ENCODE data around the gene AKAP1.

AKAP1 gene

DNA sequence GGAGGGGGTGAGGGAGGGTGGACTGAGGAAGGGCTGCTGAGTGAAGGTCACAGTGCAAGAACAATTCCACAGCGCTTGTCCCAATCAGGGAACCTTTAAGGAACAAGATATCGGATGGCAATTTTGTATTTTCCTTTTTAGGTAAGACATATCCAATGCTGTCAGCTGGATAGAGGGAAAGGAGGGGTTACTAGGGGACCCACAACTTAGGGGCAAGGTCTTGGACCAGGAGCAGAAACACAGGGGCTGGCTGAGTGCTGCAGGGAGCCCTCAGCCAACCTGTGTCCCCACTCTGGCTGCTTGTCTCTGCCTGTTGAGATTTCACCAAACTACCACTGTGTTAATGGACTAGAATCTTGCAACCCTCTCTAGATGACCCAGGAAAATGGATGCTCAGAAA is 47.6 kb downstream of the AKAP1 start:
- no peak for DNase-seq

DNA sequence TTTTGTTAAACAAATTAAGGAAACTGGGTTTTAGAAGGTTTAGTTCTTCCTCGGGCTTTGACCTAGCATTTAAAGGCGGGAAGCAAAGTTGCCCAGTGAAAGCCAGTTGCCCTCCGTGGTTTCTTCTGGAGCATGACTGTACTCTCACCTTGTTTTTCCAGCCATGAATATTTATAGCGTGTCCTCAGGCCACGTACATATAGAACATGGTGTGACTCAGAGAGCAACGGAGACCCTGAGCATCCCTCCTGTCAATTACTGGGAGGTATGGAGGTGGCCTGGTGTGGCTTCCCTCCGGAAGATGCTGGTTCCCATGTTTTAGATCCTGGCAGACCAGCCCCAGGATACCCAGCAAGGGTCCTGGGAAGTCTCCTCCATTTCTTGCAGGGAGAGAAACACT is 48.4 kb downstream of the AKAP1 start:
- DNase-seq = no peak

DNA sequence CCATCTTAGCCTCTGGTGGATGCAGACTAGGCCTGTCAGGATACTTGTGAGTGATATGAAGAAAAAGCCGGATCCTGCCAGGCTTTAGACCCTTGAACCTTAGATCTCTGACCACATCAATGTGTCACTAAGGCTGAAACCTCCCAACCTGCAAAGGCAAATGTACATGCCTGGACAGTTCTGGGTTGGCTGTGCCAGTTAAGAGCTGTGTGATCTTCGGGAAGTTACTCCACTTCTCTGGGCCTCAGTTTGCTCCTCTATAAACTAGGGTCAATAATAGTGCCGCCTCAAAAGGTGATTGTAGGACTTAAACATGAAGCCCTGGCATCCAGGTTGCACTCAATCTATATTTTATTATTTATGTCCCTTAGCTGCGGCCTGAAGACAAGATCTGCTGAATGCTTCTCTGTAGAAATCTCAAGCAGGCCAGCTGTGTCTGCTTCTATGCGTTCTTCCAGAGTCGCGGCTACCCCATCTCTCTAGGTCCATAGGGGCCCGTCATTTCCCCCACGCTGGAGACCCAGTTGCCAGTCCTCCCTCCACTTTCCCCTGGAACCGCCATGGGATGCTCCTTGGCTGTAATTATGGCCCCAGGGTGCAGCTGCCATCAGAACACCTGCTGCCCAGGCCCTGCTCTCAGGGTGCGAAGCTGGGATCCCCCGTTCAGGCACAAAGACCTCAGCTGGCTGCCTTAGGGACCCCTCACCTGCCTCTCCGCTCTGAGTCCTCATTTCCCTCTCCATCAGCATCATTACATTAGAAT is 50.2 kb downstream of the AKAP1 start:
- DNase-seq = no peak

DNA sequence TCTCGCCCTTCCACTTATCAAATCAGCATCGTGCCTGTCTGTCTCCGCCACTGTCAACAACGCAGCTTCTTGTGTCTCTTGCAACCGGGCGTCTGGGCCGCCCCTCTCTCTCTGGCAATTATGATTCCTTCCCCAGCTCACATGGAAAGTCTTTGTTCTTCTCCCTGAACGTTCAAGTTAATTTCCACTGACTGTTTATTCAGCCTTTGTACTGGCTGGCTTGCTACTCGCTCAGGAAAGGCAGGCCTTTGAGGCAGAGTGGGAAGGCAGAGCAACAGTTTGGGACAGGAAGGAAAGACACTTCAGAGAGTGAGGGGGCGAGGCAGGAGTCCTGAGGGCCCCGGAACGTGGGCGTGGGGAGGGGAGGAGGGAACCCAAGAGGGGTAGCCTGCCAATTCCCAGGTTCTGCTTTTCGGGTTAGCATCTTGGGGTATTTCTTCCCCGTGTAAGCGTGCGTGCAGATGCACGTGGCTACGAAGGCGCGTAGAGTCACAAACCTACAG is 50.8 kb downstream of the AKAP1 start:
- DNase-seq = no peak

DNA sequence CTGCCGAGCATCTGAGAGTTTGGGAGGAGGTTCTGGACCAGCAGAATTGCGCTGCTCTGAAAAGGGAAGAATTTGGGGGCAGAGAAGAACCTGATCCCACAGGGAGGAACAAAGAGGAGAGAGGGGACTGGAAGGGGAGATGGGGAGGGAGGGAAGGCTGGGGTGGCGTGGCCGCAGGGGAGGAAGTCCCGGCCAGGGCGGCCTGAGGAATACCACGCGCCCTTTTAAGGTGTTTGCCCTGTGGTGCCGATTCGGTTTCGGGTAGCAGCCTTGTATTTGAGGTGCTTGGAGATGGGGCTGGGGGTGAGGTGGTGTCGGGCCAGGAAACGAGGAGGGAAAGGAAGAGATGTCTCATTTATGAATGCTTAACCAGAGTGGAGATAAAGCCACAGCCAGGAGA is 51.3 kb downstream of the AKAP1 start:
- DNase-seq = no peak

DNA sequence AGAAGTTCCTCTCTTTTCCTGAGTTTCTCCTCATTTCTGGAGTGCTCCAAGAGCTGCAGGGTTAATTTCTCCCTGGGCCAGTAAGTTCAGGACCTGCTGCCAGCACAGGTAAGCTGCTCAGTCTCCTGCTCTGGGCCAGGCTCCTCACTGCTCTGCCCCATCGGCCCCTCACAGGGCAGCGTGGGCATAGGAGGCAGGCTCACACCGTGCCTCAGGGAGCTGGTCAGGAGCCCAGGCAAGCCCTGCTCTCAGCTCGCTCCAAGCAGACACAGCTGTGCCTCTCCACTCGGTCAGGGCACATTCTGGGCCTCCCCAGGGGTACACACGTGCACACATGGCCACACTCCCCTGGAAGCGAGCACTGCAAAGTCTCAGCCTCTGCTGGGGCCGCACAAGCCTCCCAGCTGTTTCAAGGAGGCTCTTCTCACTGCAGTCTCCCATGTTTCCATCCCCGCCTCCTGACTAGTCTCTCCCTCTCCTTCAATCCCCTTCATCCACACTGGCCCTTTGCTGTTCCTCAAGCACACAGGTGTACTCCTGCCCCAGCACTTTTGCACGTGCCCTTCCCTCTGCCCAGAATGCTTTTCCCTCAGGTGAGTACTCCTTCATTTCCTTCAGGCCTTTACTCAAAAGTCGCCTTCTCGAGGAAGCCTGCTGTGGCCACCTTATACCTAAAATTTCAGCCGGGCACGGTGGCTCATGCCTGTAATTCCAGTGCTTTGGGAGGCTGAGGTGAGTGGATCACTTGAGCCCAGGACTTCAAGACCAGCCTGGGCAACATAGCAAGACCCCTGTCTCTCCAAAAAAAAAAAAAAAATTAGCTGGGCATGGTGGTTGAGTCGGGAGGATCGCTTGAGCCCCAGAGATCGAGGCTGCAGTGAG is 53.2 kb downstream of the AKAP1 start:
- no peak for DNase-seq

DNA sequence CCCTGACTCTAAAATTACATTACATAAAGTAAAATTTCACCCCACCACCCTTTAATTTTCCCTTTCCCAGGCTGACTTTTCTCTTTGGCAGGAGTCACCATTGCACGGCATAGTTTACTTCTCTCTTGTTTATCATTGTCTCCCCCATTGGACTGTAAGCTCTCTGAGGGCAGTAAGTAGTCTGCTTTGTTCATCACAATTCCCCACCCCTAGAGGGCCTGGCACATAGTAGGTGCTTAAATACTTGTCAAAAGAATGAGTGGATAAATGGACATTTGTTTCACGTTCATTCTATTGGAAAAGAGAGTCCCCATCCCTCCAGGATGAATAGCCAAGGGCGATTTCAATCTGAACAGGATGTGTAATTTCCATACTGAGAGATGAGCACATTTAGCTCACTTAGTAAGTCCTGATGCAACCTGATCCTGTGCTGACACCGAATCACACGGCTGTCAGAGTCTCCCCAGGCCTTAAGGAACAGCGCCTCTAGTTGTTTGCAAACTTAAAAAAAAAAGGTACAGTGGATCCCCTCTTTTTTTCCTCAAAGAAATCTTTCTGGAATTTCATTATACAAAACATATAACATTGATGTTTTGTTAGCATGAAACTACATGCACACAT is 54.0 kb downstream of the AKAP1 start:
- DNase-seq = no peak

DNA sequence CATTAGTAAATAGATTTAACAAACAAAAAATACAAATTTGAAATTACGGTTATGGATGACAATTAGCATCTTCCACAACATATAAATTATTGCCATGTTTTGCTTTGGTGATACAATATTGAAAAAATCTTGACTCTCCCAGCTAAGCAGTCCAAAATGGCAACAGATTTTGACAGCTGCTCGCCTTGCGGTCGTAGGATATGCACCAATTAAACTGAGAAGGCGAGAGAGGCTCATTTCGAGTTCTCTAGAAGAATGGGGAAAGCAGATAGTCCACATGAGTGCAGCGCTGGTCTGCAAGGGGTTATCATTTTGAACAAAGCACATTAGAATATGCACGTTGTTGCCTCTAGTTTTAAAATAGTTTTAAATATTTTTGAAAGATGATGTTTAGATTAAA is 55.3 kb downstream of the AKAP1 start:
- DNase-seq = no peak

DNA sequence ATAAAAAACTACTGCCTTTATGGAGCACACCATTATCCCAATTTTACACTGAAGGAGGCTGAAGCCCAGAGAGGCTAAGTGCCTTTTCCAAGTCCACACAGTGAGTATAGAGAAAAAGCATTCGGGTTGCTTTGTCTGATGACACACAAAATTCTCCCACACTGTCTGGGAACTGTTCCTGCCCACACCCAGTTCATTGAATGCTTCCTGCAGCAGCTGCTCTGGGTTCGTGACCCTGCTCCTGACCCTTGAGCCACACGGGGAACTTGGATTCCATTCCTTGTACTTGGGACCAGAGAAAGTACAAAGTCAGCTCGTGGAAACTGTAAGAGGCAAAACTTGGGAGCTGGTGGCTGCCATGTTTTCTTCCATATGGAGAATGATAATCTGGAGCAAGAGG is 57.9 kb downstream of the AKAP1 start:
- no peak for DNase-seq

DNA sequence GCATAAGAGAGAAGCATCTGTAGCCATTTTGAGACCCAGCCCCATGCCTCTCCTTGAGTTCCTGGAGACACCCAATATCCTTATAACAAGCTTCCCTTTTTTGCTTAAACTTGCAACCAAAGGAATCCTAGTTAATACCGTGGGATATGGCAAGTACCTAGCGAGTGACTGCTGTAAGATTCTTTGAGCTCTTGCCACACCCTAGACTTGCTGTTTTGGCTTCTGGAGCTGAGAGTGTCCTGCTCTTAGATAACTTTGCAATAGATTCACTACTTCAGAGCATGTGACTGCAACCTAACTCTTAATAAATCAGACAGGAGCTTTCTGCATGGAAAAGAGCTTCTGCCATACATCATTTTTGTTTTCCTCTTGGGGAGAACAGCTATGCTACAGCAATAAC is 58.3 kb downstream of the AKAP1 start:
- DNase-seq = no peak

DNA sequence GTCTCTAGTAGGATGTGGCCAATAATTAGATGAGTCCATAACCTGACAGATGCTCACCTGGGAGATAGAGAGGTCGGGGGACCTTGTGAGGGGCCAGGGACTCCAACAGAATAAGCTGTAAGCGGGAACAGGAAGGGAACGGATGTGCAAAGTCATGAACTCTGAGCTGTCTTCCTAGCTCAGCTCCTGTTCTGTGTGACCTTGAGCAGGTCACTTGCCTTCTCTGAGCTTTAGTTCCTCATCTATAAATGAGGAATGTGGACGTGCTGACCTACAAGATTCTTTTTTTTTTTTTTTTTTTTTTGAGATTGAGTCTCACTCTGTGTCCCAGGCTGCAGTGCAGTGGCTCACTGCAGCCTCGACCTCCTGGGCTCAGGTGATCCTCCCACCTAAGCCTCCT is 58.9 kb downstream of the AKAP1 start:
- no peak for DNase-seq

DNA sequence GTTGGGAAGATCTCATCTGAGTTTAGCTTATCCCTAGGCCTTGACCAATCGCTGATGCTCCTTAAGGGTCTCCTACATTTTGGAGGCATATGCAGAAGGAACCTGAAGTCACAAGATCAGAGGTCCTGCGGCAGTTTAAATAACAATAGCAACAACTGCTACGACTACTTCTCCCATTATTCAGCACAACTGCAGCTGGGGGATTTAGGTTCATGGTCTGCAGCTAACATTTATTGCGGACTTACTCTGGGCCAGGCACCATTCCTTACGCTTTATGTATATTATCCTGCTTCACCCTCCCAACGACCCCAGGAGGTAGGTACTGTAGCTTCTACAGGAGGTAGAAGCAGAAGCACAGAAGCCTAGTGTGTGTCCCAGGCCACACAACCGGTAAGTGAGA is 59.5 kb downstream of the AKAP1 start:
- no peak for DNase-seq

DNA sequence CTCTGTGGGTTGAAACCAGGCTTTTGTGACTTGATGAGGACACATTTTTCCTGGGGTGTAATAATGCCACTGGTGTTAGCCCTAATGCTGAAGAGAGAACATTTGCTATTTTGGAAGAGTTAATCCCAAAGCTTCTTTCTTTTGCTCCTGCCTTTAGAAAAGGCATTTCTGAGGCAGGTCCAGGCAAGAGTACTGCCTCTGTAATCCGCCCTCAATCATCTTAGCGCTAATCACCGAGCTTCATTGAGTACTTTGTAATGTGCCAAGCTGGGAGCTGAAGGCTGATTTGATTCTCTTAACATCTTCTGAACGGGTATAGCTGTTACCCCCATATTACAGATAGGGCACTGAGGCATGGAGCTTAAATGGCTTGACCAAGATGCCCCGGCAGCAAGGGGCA is 60.3 kb downstream of the AKAP1 start:
- DNase-seq = no peak

DNA sequence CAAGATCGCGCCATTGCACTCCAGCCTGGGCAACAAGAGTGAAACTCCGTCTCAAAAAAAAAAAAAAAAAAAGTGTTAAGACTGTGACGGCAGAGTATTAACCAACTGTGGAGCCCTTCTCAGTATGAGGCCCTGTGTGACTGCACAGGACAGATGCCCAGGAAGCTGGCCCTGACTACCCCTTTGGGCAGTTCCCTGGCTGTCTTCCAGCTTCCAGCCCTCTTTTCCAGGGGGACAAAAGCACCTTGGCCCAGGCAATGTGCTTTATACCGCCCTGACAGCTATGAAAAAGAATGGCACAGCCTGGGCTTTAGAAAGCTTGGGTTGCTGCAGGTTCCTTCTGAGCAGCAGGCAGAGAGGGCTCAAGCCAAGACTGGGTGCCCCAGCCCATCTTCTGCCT is 61.2 kb downstream of the AKAP1 start:
- no peak for DNase-seq

DNA sequence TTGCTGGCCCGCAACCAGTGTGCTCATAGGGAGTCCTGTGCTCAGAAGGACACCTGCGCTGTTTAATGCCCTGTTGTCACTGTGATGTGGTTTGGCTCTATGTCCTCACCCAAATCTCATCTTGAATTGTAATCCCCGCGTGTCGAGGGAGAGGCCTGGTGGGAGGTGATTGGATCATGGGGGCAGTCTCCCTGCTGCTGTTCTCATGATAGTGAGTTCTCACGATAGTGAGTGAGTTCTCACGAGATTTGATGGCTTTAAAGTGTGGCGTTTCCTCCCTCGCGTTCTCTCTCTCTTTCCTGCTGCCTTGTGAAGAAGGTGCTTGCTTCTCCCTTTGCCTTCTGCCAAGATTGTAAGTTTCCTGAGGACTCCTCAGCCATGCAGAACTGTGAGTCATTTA is 66.8 kb downstream of the AKAP1 start:
- DNase-seq = no peak

DNA sequence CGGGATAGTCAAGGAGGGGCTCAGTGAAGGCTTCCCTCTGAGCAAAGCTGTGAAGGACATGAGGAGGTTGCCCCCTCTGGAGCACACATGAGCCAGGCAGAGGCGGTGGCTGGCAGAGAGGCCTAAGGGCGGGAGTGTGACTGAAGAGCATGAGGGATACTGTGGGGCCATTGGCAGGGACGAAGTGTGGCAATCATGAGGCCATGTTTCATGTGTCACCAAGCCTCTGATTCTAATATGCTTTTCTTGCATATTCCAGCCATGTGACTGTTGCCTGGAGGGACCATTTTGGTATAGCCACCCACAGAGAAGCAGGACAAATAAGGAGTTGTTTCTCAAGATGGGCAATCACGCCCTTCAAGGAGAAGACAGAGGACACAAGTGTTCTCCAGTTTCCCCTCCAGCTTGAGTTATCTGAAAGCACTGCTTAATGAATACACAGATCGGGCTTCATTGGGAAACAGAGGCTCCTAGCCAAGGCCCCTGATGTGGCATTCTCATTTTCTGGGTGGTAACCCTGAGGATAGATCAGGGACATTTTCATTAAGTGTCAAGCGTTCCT is 68.0 kb downstream of the AKAP1 start:
- DNase-seq = no peak

DNA sequence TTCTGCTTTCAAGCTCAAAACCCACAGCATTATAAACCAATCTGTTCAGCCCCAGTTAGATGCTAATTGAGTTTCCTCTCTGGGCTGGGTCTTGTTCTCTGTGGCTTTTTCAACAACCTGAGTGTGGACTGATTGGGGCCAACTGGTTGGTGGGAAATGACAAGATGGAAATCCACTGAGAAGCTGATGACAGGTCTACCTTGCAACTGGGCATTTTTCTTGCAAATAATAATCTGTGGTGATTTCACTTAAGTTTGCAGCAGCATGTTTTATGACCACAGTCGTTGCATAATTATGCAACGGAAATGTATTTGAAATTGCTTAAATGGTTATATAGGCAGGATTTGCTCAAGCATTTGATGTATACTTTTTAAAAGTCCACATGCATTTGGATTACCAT is 69.9 kb downstream of the AKAP1 start:
- DNase-seq = no peak

DNA sequence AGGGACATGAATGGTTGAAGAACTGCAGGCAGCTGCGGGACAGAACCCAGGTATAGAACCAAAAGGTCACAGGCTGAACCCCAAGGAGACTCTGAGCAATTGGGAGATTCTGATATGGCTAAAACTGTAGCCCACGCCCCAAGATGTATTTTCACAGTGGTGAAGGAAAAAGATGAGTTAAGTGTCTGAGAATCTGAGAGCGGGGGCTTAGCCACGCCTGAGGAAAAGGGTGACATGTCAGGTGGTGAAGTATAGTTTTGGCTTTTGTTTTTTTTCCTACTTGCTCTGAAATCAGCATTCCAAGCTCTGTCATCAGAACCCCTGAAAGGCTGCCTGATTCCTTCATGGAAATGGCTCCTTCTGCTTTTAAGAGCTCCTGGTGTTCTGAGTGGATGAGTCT is 73.3 kb downstream of the AKAP1 start:
- no peak for DNase-seq

DNA sequence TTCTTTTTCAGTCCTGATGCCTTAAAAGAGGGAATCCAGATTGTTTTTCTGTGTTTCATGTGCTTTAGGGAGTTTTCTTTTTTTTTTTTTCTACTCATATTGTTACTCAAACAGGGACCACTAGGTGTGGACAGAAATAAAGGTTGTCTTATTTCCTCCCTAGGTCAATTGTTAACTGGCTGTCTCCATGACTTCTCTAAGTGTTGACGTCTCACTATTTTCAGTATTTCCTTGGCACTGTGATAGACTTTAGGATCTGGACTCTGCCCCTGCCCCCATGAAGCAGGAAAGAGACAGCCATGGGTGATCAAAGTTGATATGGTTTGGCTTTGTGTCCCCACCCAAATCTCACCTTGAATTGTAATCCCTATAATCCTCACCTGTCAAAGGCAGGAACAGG is 73.7 kb downstream of the AKAP1 start:
- no peak for DNase-seq

DNA sequence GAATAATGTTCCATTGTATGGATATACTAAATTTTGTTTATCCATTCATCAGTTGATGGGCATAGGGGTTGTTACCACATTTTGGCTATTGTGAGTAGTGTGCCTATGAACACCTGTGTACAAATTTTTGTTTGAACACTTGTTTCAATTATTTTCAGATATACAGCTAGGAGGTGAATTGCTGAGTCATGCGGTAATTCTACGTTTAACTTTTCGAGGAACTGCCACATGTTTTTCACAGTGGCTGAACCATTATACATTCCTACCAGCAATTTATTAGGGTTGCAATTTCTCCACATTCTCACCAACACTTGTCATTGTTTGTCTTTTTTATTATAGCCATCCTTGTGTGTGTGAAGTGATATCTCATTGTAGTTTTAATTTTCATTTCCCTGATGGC is 75.6 kb downstream of the AKAP1 start:
- DNase-seq = no peak

DNA sequence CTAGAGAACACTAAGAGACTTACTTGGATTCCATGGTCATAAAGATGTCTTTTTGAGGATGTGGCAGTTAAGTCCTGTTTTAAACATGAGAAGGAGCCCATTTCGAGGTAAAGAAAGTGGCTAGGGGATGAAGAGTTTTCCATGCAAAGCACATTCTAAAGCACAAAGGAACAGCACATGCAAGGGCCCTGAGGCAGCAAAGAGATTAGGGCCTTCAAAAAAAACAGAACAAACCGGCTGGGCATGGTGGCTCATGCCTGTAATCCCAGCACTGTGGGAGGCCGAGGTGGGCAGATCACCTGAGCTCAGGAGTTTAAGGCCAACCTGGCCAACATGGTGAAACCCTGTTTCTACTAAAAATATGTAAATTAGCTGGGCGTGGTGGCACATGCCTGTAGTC is 79.8 kb downstream of the AKAP1 start:
- DNase-seq = no peak

DNA sequence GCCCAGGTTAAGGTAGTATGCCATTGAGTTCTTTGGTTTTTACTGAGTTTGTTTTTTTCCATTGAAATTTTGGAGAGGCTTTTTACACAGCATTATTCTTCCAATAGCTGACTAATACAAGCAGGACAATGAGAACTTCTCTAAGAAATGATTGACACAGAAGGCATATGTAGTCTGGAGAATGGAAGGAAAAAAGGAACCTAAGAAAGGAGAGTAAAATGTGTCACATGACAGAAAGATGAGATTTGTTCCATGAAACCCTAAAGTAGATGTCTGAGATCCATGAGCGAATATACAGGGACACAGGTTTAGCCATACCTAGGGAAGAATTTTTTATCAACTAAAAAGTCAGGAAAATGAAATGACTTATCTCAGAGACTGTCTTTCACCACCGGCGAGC is 80.7 kb downstream of the AKAP1 start:
- DNase-seq = no peak

DNA sequence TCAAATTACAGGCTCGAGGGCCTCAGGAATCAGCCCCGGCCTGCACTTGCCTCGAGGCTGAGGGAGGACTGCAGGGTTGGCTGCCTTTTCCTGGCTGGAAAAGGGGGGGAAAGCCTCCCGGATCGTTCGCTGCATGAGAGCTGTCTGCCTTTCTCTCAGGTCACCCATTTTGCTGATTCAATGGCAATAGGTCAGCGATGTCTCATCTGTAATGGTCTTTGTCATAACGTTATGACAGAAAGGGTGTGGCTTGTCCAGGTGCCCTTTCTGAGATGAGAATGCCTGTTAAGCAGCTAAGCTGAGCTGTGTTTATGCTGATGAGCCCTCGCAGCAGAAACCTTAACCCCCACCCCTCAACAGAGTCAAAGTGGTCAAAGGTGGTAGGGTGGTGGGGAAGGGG is 81.8 kb downstream of the AKAP1 start:
- DNase-seq = no peak

DNA sequence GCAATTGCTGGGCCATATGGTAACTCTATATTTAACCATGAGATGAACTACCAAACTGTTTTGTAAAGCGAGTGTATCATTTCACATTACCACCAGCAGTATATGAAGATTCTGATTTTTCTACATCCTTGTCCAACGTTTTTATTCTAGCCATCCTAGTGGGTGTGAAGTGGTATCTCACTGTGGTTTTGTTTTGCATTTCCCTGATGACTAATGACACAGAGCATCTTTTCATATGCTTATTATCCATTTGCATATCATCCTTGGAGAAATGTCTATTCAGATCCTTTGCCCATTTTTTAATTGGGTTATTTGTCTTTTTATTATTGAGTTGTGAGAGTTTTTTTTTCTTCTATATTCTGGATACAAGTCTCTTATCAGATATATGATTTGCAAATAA is 83.6 kb downstream of the AKAP1 start:
- no peak for DNase-seq

Data from 8988T (cell line).